DND-41 (cell line): ENCODE data around the gene MECP2.
"Not testable (repeated sequence)": the region's sequence is repeated elsewhere in the genome, so short reads cannot be mapped to it uniquely, and the experiment has no call there.

ENCODE experiments used
- ATAC-seq: fragments of 200-7000 bp; cut with Tn5 transposase; 3 replicates; pipeline ENCODE4 v1.9.1; 2021; ENCODE audit warnings: low read depth; ENCODE audit not compliant: insufficient read depth
- DNase-seq: peaks from one replicate; pipeline ENCODE4 v3.0.0-alpha.2; 2020
- H2AFZ ChIP-seq: 2 replicates; pipeline ENCODE4 v1.6.0; 2012; ENCODE audit warnings: low read depth, low read length
- H3K27ac ChIP-seq: 2 replicates; pipeline ENCODE4 v1.5.1; 2012; ENCODE audit warnings: low read length, inconsistent platforms
- H3K27me3 ChIP-seq: fragments of 200-600 bp; sonication (generic); 2 replicates; pipeline ENCODE4 v1.6.0; 2012; ENCODE audit warnings: low read length, mild to moderate bottlenecking, inconsistent platforms; ENCODE audit not compliant: insufficient read depth, poor library complexity
- H3K36me3 ChIP-seq: 2 replicates; pipeline ENCODE4 v1.5.1; 2012; ENCODE audit warnings: low read length, inconsistent platforms; ENCODE audit not compliant: insufficient read depth
- H3K4me1 ChIP-seq: 2 replicates; pipeline ENCODE4 v1.5.1; 2012; ENCODE audit warnings: mild to moderate bottlenecking, low read length; ENCODE audit not compliant: insufficient read depth
- H3K4me2 ChIP-seq: 2 replicates; pipeline ENCODE4 v1.6.0; 2012; ENCODE audit warnings: mild to moderate bottlenecking, moderate library complexity, low read length, inconsistent platforms; ENCODE audit not compliant: insufficient read depth
- H3K4me3 ChIP-seq, 2 experiments: fragments of 200-600 bp in 1 of 2; shearing (Covaris generic) in 1 of 2; 2 replicates each; pipeline ENCODE4 v1.5.1; 2012 to 2016; ENCODE audit warnings: inconsistent platforms in 2 of 2, low read length in 2 of 2, mild to moderate bottlenecking in 2 of 2, low read depth in 1 of 2, moderate library complexity in 1 of 2
- H3K79me2 ChIP-seq: 2 replicates; pipeline ENCODE4 v1.6.0; 2012; ENCODE audit warnings: low read length, inconsistent platforms; ENCODE audit not compliant: insufficient read depth
- H3K9ac ChIP-seq: 2 replicates; pipeline ENCODE4 v1.6.0; 2012; ENCODE audit warnings: low read depth, mild to moderate bottlenecking, inconsistent platforms, low read length, moderate library complexity
- H3K9me3 ChIP-seq: 2 replicates; pipeline ENCODE4 v1.5.1; 2012; ENCODE audit warnings: low read length, moderate library complexity, mild to moderate bottlenecking, inconsistent platforms; ENCODE audit not compliant: insufficient read depth, severe bottlenecking
- H4K20me1 ChIP-seq: 2 replicates; pipeline ENCODE4 v1.6.0; 2012; ENCODE audit warnings: low read length; ENCODE audit not compliant: insufficient read depth
- CTCF ChIP-seq: IDR thresholded peaks from 2 replicates; pipeline ENCODE4 v1.5.1; 2012; ENCODE audit warnings: borderline replicate concordance, low read length, moderate library complexity, mild to moderate bottlenecking; ENCODE audit not compliant: poor library complexity, severe bottlenecking; ENCODE audit errors: extremely low read depth
- EZH2 ChIP-seq: IDR thresholded peaks from 3 replicates; pipeline ENCODE4 v1.6.1; 2012; ENCODE audit warnings: borderline replicate concordance, low read depth, mild to moderate bottlenecking, moderate library complexity, low read length, inconsistent platforms; ENCODE audit not compliant: severe bottlenecking

MECP2 gene

GRCh38 chrX:154097589-154098541 is at the start of gene MECP2:
TSS of gene MECP2 (minus strand) at chrX:154097717.
- Histone ChIP-seq H3K27me3 (no peaks in the 10 kb centered on the region), H3K4me3 (peak within 1 kb of the TSS; percentile 57 to 76; a peak in 3 of 4 replicates), H3K79me2 (peaks cover 49% of the 10 kb centered on the region), H3K27ac (peak within 1 kb of the TSS; percentile 84), H3K4me1 (peaks cover 37% of the 10 kb centered on the region), H3K9ac (peak within 1 kb of the TSS; percentile 73), H3K9me3 (no peaks in the 10 kb centered on the region), H4K20me1 (peaks cover 33% of the 10 kb centered on the region), H3K4me2 (peak within 1 kb of the TSS; percentile 92), H3K36me3 (peaks cover 8% of the 10 kb centered on the region), H2AFZ (peak within 1 kb of the TSS; percentile 96)
- DNase-seq (peak; percentile 94), ATAC-seq (peak; percentile 81)
- TF ChIP-seq EZH2 (no peak), CTCF (no peak)

- H3K4me3 ChIP-seq, H3K27ac ChIP-seq, DNase-seq, H3K36me3 ChIP-seq, H3K4me2 ChIP-seq, H2AFZ ChIP-seq, H3K9ac ChIP-seq, H3K9me3 ChIP-seq, H3K27me3 ChIP-seq, H4K20me1 ChIP-seq, H3K79me2 ChIP-seq, H3K4me1 ChIP-seq, ATAC-seq: not testable (repeated sequence)
Observed at GRCh38 chrX:154144010-154144409, 46.5 kb upstream of the MECP2 start, which contains the start of gene OPN1LW. TSS of gene OPN1LW (plus strand) at chrX:154144243. CDS start at chrX:154144284, 41 bp downstream.

- ATAC-seq (no peak), DNase-seq (no peak)
- Histone ChIP-seq H3K36me3 (no peaks in the 10 kb centered on the region), H3K79me2 (no peaks in the 10 kb centered on the region), H3K27me3 (no peaks in the 10 kb centered on the region), H3K27ac (no peak overlapping the region), H2AFZ (no peak overlapping the region), H3K4me3 (no peak overlapping the region), H3K9ac (no peak overlapping the region), H3K4me2 (no peak overlapping the region), H3K9me3 (no peaks in the 10 kb centered on the region), H4K20me1 (no peaks in the 10 kb centered on the region), H3K4me1 (no peaks in the 10 kb centered on the region)
- TF ChIP-seq EZH2 (no peak), CTCF (no peak)
Observed at GRCh38 chrX:154142950-154143745, 45.6 kb upstream of the MECP2 start.

GRCh38 chrX:154142386-154142785 is 44.9 kb upstream of the MECP2 start:
- Histone ChIP-seq H3K9me3 (no peaks in the 10 kb centered on the region), H2AFZ (no peak overlapping the region), H4K20me1 (no peaks in the 10 kb centered on the region), H3K4me2 (no peak overlapping the region), H3K4me1 (no peaks in the 10 kb centered on the region), H3K27ac (no peak overlapping the region), H3K27me3 (no peaks in the 10 kb centered on the region), H3K9ac (no peak overlapping the region), H3K79me2 (no peaks in the 10 kb centered on the region), H3K4me3 (no peak overlapping the region), H3K36me3 (no peaks in the 10 kb centered on the region)
- TF ChIP-seq CTCF (no peak), EZH2 (no peak)
- no peak for ATAC-seq
- no peak for DNase-seq
